Measurements from ENCODE around the gene CDK5RAP1.
A peak's percentile ranks its signal among the peaks of the same experiment; 100 is the strongest.
"Not testable (repeated sequence)": the region's sequence is repeated elsewhere in the genome, so short reads cannot be mapped to it uniquely, and the experiment has no call there.

CDK5RAP1 gene

GRCh38 chr20:33443006-33443511 lies 41.7 kb upstream of the CDK5RAP1 start:
- no peak for TF ChIP-seq CTCF (IDR thresholded peaks at IDR 0.05; ENCODE audit: low read depth, low read length)
- Histone ChIP-seq H3K36me3 (no peaks in the 10 kb centered on the region), H3K4me1 (no peaks in the 10 kb centered on the region; the same call in 1 of the 2 replicates), H3K27me3 (peaks cover 8% of the 10 kb centered on the region; the same call in 1 of the 2 replicates), H3K4me3 (ENCODE audit: low read depth, low read length) (peak overlapping the region; percentile 73), H3K9me3 (no peaks in the 10 kb centered on the region)
- peak; percentile 51 for DNase-seq

GRCh38 chr20:33442136-33443005 lies 41.1 kb upstream of the CDK5RAP1 start:
- no peak for TF ChIP-seq CTCF (IDR thresholded peaks at IDR 0.05; ENCODE audit: low read depth, low read length)
- no peaks in the 10 kb centered on the region; the same call in 1 of the 2 replicates for H3K4me1 ChIP-seq
- H3K36me3 ChIP-seq = no peaks in the 10 kb centered on the region

GRCh38 chr20:33441142-33441955 lies 40.0 kb upstream of the CDK5RAP1 start:
- H3K4me1 ChIP-seq = no peaks in the 10 kb centered on the region; the same call in 1 of the 2 replicates
- TF ChIP-seq CTCF (IDR thresholded peaks at IDR 0.05; ENCODE audit: low read depth, low read length) = no peak
- no peak overlapping the region for H3K4me3 ChIP-seq (ENCODE audit: low read depth, low read length)
- H3K36me3 ChIP-seq = no peaks in the 10 kb centered on the region
- H3K9me3 ChIP-seq = no peaks in the 10 kb centered on the region
- peaks cover 8% of the 10 kb centered on the region; the same call in 1 of the 2 replicates for H3K27me3 ChIP-seq
- no peak for DNase-seq

More at GRCh38 chr20:33442136-33443005, 41.1 kb upstream of the CDK5RAP1 start:
- H3K27me3 ChIP-seq = peaks cover 8% of the 10 kb centered on the region; the same call in 1 of the 2 replicates
- DNase-seq = no peak
- H3K9me3 ChIP-seq = no peaks in the 10 kb centered on the region
- peak overlapping the region; percentile 73 for H3K4me3 ChIP-seq (ENCODE audit: low read depth, low read length)

- H3K4me3 ChIP-seq (ENCODE audit: low read depth, low read length); H3K4me1 ChIP-seq; DNase-seq; H3K27me3 ChIP-seq; H3K9me3 ChIP-seq; H3K36me3 ChIP-seq: not testable (repeated sequence)
Measured at GRCh38 chr20:33440562-33440961, 39.2 kb upstream of the CDK5RAP1 start.

GRCh38 chr20:33438481-33438880 lies 37.2 kb upstream of the CDK5RAP1 start:
- Histone ChIP-seq H3K27me3 (peaks cover 8% of the 10 kb centered on the region; the same call in 1 of the 2 replicates), H3K36me3 (no peaks in the 10 kb centered on the region), H3K4me3 (ENCODE audit: low read depth, low read length) (no peak overlapping the region), H3K9me3 (no peaks in the 10 kb centered on the region), H3K4me1 (no peaks in the 10 kb centered on the region; the same call in 1 of the 2 replicates)
- no peak for DNase-seq
- TF ChIP-seq CTCF (IDR thresholded peaks at IDR 0.05; ENCODE audit: low read depth, low read length) = no peak

- Histone ChIP-seq H3K4me1 (no peaks in the 10 kb centered on the region), H3K27me3 (no peaks in the 10 kb centered on the region), H3K4me3 (ENCODE audit: low read depth, low read length) (no peak overlapping the region), H3K9me3 (no peaks in the 10 kb centered on the region), H3K36me3 (no peaks in the 10 kb centered on the region)
- DNase-seq = no peak
- no peak for TF ChIP-seq CTCF (IDR thresholded peaks at IDR 0.05; ENCODE audit: low read depth, low read length)
Measured at GRCh38 chr20:33437141-33437911, 36.0 kb upstream of the CDK5RAP1 start.
